HL-60/S4 treated with retinoic acid at 250 ng/mL for 4 days and 3 days (cell line): ENCODE results near the gene CCDC102A.

Experiments
- in situ Hi-C: fragments of 300-500 bp; cut with MboI; formaldehyde crosslinking; loops from 2 replicates; pipeline ENCODE4 v1.7.0; 2022; ENCODE audit warnings: low sequenced_read_pairs

The CCDC102A gene

DNA sequence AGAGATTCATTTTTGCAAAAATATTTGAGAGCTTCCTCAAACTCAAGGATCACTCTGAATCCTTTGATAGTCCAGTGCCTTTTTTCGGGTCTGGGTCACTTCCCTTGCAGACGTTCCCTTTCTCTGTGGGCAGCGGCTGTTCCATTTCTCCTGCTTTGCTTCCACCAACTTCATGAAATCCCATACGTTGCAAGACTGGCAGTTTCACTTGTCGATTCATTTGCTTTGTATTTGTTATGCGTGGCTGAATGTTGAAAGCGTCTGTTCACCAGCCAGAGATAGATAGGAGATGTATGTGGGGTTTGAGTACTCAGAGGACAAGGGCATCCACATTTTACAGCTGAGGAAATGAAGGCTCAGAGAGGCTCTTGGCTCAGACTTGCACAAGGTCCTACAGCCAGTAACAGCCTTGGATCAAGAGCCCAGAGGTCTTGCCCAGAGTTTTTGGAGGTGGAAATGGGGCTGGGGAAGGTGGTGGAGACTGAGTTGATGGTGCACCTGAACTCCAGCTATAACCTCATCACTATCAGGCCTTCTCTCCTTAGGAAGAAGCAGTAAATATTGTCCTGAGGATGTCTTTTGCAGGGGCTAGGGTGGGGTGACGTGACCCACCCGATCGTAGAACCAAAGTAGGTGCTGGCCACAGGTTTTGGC, 1.3 kb upstream of the CCDC102A start:
- in situ Hi-C loops, result no loop called here

DNA sequence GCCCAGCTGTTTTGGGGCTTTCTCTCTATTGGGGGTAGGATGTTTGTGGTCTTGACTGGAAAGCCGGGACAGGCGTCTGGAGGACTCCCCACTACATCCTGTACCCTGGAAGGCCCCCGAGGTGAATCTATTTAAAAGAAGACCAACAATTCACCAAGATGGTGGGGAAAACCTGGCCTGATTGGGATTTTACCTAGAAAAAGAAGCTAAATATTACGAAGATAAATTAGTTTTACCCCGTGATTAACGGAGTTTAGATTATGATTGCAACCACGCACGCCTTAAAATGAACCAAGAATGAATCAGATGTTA, 779 bp upstream of the CCDC102A start:
- in situ Hi-C loops, result no loop called here

DNA sequence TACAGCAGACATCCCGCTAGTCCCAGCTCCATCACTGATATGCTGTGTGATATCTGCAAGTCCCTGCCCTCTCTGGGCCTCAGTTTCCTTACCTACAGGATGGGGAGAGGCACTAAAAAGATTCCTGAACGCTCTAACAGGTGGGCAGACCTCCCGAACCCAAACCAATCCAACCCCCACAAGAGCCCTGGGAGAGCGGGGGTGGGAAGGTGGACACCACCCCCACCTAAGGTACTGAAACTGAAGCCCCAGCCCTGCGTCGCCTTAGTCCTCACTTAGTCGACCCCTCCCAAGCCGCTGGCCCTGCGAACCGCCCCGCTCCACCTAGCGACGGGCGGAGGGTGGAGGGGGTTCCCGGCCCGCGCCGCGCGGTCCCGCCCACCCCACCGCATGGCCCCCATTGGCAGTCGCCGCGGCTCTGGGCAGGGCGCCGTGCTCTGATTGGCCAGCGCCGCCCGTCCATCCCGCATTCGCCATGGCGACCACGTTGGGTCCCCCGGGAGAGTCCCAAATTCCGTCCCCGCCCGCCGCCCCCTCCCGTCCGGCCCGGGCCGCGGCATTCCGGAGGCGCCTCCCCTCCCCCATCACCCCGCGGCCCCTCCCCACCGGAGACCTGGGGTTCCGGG, 578 bp downstream of the CCDC102A start:
- in situ Hi-C loops, result no loop called here

DNA sequence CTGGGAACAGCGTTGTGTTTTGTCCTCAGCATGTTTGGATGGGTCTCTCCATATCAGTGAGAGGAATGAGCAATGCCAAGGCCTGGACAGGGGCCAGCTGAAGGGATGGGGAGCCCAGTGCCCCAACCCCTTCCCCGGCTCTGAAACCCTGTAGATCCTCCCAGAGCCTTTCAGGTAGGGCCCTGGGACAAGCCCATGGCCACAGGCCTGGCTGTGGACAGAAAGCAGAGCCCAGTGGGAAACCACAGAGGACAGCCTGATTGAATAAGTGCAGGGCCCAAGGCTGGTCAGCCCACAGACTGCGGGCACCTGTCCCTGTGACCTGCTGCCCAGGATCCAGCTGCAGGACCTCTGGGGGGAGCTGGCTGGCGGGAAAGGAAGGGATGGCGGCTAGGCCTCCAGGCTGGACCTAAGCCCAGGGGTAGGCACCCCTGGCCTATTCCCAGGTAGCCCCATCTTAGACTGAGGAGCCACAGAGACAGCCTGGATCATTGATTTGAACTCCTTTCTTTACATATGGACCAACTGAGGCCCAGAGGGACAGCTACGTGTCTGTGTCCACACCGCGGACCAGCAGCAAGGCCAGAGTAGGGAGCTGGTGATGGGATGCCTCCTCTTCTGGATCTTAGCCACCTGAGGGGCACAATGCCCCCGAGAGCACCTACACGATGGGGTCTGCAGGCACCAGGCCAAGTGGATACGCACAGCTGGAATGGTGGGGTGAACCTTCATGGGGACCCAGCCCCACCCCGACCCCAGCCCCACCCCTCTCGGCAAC, 1.3 kb downstream of the CCDC102A start:
- in situ Hi-C loops, result no loop called here

DNA sequence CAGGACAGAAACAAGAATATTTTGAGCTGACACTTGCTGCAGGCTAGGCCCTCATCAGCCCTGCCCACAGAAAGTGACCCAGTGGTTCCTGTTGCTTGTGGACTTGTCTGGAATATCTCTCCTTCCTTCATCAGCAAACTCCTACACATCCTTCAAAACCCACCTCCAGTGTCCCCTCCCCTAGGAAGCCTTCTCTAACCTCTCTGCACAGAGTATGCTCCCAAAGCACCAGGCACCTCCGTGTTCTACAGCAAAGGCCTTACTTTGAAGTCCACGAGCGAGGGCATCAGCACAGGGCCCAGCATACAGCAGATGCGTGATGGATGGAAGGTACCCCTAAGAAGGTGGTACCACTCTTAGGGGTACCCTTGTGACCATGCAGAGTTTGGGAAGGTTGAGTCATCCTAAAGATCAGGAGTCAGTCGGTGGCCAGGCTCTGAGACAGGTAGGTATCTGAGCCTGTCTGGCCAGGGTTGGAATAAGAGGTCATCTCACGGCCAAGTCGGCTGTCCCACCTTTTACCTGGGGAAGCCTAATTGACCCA, 2.0 kb downstream of the CCDC102A start:
- in situ Hi-C loops, result no loop called here

DNA sequence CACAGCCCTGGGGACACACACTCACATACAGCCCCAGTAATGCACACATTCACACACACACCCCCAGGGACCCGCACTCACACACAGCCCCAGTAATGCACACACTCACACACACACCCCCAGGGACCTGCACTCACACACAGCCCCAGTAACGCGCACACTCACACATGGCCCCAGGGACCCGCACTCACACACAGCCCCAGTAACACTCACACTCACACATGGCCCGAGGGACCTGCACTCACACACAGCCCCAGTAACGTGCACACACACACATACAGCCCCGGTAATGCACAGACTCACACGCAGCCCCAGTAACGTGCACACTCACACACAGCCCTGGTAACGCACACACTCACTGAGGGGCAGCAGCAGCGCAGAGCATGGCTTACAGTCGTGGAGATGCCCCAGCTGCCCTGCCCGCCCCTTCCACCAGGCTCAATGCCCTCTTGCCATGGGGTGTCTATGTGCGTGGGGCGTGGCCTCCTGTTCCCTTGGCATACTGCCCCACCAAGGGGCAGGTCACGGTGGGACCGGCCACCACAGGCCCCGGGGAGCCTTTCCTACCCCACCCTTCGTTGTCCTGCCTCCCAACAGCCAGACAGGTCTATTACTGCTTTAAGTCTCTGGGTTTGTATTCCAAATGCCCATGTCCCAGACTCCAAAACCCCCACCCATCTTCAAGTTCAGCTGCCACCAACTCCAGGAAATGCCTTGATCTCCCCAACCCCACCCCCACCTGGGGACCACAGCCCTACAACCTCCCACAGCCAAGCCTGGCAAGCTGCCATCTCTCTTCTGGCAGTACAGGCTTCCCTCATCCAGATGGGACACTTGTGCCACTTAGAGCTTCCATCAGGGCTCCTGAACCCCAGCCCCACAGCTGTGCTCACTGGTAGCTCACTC, 2.7 kb downstream of the CCDC102A start:
- in situ Hi-C loops, result no loop called here

DNA sequence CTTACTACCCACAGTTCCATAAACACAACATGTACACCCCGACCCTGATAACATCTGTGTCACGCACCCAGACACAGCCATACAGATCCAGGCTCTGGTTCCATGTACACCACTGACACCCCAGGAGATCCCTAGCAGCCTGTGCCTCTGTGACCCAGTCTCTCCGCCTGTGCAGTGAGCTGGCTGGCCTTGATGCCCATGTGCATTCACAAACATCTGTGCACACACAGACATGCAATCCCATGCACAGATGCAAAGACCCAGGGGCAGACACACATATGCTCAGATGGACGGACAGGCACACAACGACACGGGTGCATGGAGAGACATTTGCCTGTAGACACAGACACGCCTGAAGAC, 4.1 kb downstream of the CCDC102A start:
- in situ Hi-C loops, result no loop called here

DNA sequence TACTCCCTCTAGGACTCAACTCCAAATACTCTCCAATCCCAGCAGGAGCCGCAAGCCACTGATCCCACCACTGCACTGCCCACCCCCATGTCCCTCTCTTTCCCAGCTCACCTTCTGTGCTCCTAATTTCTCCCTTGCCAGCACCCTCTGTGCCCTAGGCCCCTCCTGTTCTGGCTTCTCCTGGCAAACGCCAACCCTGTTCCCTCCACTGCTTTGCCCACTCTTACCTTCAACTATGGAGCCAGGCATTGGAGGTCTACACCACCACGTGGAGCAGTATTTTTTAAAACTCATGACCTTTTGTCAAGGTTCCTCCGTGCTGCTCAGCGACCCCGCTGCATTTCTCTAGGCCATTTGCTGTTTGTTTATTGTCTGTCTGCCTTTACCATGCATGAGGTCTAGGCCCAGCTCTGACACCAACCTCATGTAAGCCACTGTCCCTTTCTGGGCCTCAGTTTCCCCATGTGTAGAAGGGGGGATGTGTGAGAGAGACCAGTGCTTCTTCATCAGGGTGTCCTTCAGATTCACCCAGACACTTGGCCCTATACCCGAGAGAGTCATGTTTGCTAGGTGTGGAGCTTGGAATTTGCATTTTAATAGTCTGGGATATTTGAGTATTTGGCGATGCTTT, 4.6 kb downstream of the CCDC102A start:
- in situ Hi-C loops, result no loop called here

DNA sequence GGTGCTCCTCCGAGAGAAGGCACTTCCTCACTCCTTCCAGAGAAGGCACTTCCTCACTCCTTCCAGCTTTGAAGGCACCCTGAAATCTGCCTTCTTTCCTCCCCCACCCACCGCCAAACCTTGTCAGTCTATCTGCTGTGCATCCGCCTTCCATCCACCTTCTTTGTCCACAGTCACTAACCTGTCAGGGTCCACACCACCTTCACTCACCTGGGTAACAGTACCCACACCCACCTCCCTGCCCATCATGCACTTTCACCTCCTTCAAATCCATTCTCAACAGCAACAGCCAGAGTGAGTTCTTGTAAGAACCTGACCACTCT, 5.2 kb downstream of the CCDC102A start:
- in situ Hi-C loops, result no loop called here

DNA sequence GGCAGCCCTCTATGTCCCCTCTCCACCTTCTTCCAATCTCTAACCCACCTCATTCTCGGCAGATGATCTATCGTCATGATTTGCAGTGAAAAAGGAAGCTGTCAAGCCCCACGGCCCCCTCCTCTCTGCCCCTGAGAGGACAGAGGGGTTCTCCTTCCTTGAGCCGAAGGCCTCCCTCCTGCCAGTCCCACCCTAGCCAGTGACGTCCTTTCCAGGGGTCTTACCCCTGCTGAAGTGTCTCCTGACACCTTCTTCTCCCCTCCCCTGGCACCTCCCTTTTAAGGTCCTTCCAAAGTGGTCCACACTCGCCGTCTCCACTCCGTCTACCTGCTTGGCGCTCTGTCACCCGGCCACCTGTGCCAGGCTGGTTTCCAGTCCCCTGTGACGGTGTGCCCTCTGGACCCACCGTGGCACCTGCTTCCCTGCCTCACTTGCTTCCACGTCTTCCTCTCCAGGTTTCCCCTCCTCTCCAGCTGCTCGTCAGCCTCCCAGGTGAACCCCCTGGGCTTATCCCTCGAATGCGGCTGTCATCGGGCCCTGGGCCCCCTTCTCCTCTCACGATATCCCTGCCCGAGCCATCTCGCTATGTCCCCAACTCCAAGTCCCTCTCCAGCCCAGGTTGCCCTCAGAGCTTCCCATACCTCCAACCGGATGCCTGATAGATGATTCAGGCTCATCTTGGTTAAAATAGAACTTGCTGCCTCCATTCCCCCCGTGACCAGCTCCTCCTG, 5.7 kb downstream of the CCDC102A start:
- in situ Hi-C loops, result no loop called here

DNA sequence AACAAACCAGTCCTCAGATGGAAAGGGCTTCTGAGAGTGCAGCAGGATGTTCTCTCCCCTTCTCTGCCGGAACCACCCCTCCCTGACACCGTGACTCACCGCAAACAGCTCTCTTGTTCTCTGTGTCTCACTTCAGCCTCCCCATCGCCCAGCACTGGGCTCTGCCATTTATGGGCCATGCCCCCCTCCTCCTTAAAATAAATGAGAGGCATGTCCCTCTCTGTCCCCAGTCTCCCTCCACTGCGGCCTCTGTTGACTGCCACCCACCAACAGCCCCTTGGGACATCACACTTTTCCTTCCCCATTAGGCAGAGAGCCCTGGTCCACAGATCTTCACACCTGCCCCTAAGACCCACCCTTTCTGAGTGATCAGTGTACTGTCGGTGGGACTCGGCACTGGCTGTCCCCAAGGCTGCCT, 6.3 kb downstream of the CCDC102A start:
- in situ Hi-C loops, result no loop called here

DNA sequence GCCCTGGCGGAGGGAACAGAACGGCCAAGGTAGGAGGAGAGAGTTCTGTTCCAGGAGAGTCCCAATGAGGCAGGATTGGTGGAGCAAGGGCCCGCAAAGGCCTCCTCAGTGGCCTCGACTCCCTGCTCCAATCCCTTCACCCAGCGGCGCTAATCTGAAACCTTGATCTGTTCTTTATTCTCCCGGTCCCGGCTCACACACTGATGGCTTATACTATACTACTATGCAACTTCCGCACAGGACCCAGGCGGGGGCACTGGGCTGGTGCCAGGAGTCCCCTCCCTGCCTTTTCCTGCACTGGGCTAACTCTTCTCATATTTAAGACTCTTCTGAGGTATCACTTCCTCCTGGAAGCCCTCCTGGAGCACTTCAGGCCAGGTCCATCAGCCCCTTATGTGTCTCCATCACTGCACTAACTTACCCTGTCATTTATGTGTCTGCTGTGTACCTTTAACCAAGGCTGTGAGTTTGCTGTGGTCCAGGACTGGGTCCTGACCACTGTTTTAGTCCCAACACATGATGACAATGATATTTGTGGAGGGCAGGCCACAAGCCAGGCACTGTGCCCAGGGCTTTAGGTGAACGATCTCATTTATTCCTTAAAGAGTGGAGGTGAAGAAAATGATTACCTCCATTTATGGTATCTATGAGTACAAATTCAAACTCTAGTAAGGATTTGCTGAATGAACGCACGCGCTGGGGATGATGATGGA, 6.8 kb downstream of the CCDC102A start:
- in situ Hi-C loops, result no loop called here

DNA sequence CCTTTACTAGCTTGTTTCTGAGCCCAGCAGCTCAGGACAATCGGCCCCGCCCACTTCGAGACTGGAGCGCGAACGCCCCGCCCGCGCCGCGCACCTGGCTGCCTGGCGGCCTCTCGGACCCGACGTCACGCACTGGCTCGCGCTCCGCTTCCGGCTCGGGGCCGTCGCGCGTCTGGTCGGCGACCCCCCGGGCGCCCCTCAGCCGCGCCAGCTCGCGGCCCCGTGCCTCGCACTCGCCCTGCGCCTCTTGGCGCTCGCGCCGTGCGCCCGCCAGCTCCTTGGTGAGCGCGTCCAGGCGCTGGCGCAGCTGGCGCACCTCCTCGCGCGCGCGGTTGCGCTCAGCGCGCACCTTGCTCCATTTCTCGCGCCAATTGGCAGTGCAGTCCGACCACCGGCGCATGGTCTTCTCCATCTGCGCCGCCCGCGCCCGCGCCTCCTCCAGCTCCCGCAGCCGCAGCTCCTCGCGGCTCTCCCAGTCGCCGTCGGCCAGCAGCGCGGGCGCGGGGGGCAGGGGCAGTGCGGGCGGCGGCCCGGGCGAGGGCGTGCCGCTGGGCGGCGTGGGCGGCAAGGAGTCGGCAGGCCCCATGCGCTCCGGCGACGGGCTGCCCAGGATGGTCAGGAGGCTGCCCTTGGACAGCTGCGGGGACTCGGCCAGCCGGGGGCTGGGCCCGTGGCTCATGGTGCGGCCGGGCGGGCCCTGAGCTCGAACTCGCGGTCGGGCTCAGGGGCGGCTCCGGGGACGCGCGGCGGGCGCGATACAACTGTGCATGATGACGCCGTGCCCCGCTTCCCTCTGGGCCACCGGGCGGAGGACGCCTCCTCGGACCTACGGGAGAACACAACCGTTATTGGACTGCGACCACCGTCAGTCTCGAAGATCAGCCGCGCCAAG, 7.6 kb downstream of the CCDC102A start:
- in situ Hi-C loops, result no loop called here

DNA sequence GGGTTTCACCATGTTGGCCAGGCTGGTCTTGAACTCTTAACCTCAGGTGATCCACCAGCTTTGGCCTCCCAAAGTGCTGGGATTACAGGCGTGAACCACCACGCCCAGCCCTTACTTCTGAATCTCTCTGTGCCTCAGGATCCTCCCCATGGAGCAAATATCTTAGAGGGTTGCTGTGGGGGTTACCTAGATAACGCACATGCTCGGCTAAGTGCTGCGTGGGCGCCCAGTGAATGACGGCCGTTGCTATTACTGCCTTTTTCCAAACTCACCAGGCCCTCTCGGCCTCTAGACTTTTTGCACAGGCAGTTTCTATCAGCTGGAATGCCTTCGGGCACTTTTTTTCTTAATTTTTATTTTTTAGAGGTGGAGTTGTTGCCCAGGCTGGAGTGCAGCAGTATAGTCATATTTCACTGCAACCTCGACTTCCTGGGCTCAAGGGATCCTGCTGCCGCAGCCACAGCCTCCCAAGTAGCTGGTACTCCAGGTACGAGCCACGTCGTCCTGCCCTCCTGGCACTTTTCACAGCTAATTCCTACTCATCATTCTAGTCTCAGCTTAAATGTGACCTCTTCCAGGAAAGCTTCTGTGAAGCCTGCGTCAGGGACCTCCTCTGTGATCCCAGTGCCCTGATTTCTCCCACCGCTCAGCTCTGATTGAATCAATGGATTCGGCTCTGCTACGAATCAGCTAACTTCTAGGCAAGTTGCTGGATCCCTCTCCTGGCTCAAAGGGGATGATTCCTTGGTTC, 8.6 kb downstream of the CCDC102A start:
- in situ Hi-C loops, result no loop called here

DNA sequence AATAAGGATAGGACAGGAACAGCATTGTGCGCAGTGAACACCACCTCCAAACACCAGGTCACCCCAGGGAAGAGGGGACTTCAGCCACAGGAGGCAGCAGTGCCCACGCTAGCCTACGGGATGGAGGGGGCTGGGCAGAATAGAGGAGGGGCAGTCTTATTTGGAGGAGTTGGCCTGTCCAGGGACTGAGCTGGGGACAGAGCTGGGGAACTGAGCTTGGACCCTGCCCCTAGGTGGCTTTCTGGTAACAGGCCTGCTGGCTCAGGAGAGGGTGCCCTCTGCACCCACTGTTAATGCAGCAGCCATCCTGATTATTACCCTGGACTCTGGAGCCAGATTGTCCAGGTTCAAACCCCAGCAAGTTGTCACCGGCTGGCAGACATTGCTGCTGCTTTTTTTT, 9.3 kb downstream of the CCDC102A start:
- in situ Hi-C loops, result no loop called here

DNA sequence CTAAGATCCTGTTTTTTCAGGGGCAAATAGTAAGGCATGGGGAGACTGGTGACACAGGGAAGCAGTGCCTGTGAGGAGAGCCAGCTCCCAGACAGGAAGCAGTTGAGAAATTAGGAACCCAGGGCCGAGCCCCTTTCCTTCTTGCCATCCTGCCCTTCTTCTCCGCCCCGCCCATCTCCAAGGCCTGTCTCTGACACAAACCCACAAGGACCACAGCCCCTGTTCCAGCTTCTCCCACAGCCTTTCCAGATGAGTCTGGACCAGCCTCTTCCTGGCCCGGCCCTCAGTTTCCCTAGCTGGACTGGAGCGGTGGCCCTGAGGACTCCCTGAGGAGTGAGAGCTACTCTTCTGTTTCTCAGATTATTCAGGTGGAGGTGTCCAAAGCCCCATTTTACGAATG, 9.9 kb downstream of the CCDC102A start:
- in situ Hi-C loops, result no loop called here

DNA sequence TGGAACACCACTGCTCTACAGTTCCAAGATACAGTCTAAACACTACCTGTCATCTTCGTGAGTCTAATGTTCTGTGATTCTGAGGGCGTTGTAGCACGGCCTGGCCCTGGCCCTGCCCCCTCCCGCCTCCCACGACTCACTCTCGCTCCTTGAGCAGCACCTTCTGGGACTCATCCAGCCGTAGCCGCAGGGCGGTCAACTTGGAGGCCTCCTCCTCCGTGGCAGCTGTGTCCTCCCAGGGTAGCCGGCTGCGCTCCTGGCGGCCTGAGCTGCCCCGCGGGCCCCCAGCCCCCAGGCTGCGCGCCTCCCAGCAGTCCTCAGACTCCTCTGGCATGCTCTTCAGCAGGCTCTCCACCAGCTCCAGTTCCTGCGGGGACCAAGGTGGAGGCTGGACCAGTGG, 10.6 kb downstream of the CCDC102A start:
- in situ Hi-C loops, result no loop called here

DNA sequence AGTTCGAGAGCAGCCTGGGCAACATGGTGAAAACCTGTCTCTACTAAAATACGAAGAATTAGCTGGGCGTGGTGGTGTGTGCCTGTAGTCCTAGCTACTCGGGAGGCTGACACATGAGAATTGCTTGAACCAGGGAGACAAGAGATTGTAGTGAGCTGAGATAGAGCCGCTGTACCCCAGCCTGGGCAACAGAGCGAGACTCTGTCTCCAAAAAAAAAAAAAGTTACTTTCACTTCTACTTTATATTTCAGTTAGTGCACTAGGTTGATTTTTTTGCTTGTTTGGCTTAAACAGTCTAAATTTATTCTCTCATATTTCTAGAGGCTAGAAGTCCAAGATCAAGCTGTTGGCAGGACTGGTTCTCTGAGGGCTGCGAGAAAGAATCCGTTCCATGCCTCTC, 13.4 kb downstream of the CCDC102A start:
- in situ Hi-C loops, result no loop called here
